ENCODE results near the gene HSD17B1. TPM values are rescaled to one million over a fixed set of nuclear protein-coding genes. Genes with fewer than 3 reads are reported as not detected.

The HSD17B1 gene
- total RNA-seq, 1 donor from 2014 or later, result 1.2 TPM

- Mint-ChIP-seq H3K27ac (ENCODE audit: unreplicated experiment) (peak overlapping the region; percentile 52), H3K4me3 (peak overlapping the region; percentile 41), H3K36me3 (ENCODE audit: low read depth) (peaks cover 6% of the 10 kb centered on the region), H3K4me1 (peaks cover 57% of the 10 kb centered on the region), H3K27me3 (ENCODE audit: low read depth) (no peaks in the 10 kb centered on the region), H3K9me3 (no peaks in the 10 kb centered on the region)
- TF ChIP-seq CTCF (conservative IDR thresholded peaks at IDR 0.05), result no peak
- DNase-seq (ENCODE audit: low read depth, low spot score), result no peak
Measured at GRCh38 chr17:42521036-42521435, 31.7 kb upstream of the HSD17B1 start.

- Mint-ChIP-seq H3K27ac (ENCODE audit: unreplicated experiment) (no peak overlapping the region), H3K36me3 (ENCODE audit: low read depth) (peaks cover 6% of the 10 kb centered on the region), H3K4me3 (no peak overlapping the region), H3K4me1 (peaks cover 57% of the 10 kb centered on the region), H3K9me3 (no peaks in the 10 kb centered on the region), H3K27me3 (ENCODE audit: low read depth) (no peaks in the 10 kb centered on the region)
- no peak for DNase-seq (ENCODE audit: low read depth, low spot score)
- no peak for TF ChIP-seq CTCF (conservative IDR thresholded peaks at IDR 0.05)
Measured at GRCh38 chr17:42521666-42522262, 31.0 kb upstream of the HSD17B1 start.

- no peaks in the 10 kb centered on the region for H3K9me3 Mint-ChIP-seq
- H3K36me3 Mint-ChIP-seq (ENCODE audit: low read depth), result peaks cover 6% of the 10 kb centered on the region
- TF ChIP-seq CTCF (conservative IDR thresholded peaks at IDR 0.05), result no peak
- no peaks in the 10 kb centered on the region for H3K27me3 Mint-ChIP-seq (ENCODE audit: low read depth)
- H3K27ac Mint-ChIP-seq (ENCODE audit: unreplicated experiment), result no peak overlapping the region
- DNase-seq (ENCODE audit: low read depth, low spot score), result no peak
- H3K4me1 Mint-ChIP-seq, result peaks cover 59% of the 10 kb centered on the region
- no peak overlapping the region for H3K4me3 Mint-ChIP-seq
Measured at GRCh38 chr17:42522263-42522790, 30.4 kb upstream of the HSD17B1 start.

- Mint-ChIP-seq H3K9me3 (no peaks in the 10 kb centered on the region), H3K27me3 (ENCODE audit: low read depth) (no peaks in the 10 kb centered on the region), H3K4me3 (no peak overlapping the region), H3K36me3 (ENCODE audit: low read depth) (peaks cover 6% of the 10 kb centered on the region), H3K4me1 (peaks cover 56% of the 10 kb centered on the region), H3K27ac (ENCODE audit: unreplicated experiment) (no peak overlapping the region)
- TF ChIP-seq CTCF (conservative IDR thresholded peaks at IDR 0.05), result no peak
- DNase-seq (ENCODE audit: low read depth, low spot score), result no peak
Measured at GRCh38 chr17:42522798-42523278, 29.9 kb upstream of the HSD17B1 start.

GRCh38 chr17:42525221-42525620 lies 27.5 kb upstream of the HSD17B1 start:
- TF ChIP-seq CTCF (conservative IDR thresholded peaks at IDR 0.05), result no peak
- Mint-ChIP-seq H3K27ac (ENCODE audit: unreplicated experiment) (no peak overlapping the region), H3K4me1 (peaks cover 33% of the 10 kb centered on the region), H3K27me3 (ENCODE audit: low read depth) (no peaks in the 10 kb centered on the region), H3K9me3 (no peaks in the 10 kb centered on the region), H3K36me3 (ENCODE audit: low read depth) (peaks cover 6% of the 10 kb centered on the region), H3K4me3 (no peak overlapping the region)
- no peak for DNase-seq (ENCODE audit: low read depth, low spot score)
